Fibroblast of villous mesenchyme (primary cell): ENCODE results near the gene BARX1. TPM values are rescaled to one million over a fixed set of nuclear protein-coding genes. Genes with fewer than 3 reads are reported as not detected.

ENCODE experiments used
- DNase-seq: peaks from one replicate; pipeline ENCODE4 v3.0.0-alpha.2; 2010; ENCODE audit warnings: low read depth
- H3K4me3 ChIP-seq: 2 replicates; pipeline ENCODE4 v1.5.1; 2011; ENCODE audit warnings: low read depth, mild to moderate bottlenecking, low read length
- CTCF ChIP-seq: IDR thresholded peaks from 2 replicates; pipeline ENCODE4 v1.5.1; 2012; ENCODE audit warnings: low read depth, mild to moderate bottlenecking, low read length; ENCODE audit not compliant: insufficient read depth
- total RNA-seq: library from RNA; depleted of rRNA; stranded (reverse); fragments of >200 nt; gene quantifications from 2 replicates; pipeline ENCODE4 v1.2.3, GENCODE V29; 2012

Gene BARX1
- total RNA-seq, result not detected in 2 replicates

GRCh38 chr9:93955111-93955980 is at the start of gene BARX1:
Gene BARX1 (minus strand): TSS chr9:93955355. CDS start chr9:93955146, 209 bp downstream.
- no peak for TF ChIP-seq CTCF
- DNase-seq, result no peak
- H3K4me3 ChIP-seq, result no peak within 1 kb of the TSS

GRCh38 chr9:94002316-94003140 is 47.4 kb upstream of the BARX1 start:
- no peak overlapping the region for H3K4me3 ChIP-seq

GRCh38 chr9:93996863-93997262 is 41.7 kb upstream of the BARX1 start:
- no peak for TF ChIP-seq CTCF
- DNase-seq, result no peak
- H3K4me3 ChIP-seq, result no peak overlapping the region

More at GRCh38 chr9:94002316-94003140, 47.4 kb upstream of the BARX1 start:
- DNase-seq, result peak; percentile 72
- TF ChIP-seq CTCF, result peak; percentile 71

- H3K4me3 ChIP-seq, result no peak overlapping the region
- DNase-seq, result no peak
- no peak for TF ChIP-seq CTCF
Measured at GRCh38 chr9:93996367-93996766, 41.2 kb upstream of the BARX1 start.

GRCh38 chr9:93994545-93994944 is 39.4 kb upstream of the BARX1 start:
- peak; percentile 12 for DNase-seq
- H3K4me3 ChIP-seq, result no peak overlapping the region
- TF ChIP-seq CTCF, result no peak

- H3K4me3 ChIP-seq, result no peak overlapping the region
- DNase-seq, result no peak
- TF ChIP-seq CTCF, result no peak
Measured at GRCh38 chr9:93994132-93994531, 39.0 kb upstream of the BARX1 start.
